T-helper 1 cell treated with Interleukin-12 subunit alpha and Interleukin-12 subunit beta and Interleukin-4 antibody, amounts not matched to agents 30 μg/mL and 1 μg/mL, for 36 hours (primary cell): ENCODE measurements around the gene SLC39A11.
"Not testable (repeated sequence)": the region's sequence is repeated elsewhere in the genome, so short reads cannot be mapped to it uniquely, and the experiment has no call there.

Source experiments
- H3K27ac Mint-ChIP-seq: one replicate; pipeline ENCODE4 v1.8.0; 2021; ENCODE audit warnings: mild to moderate bottlenecking, mixed read lengths
- H3K27me3 Mint-ChIP-seq: one replicate; pipeline ENCODE4 v1.8.0; 2021; ENCODE audit warnings: low read depth, mixed read lengths
- H3K36me3 Mint-ChIP-seq: one replicate; pipeline ENCODE4 v1.8.0; 2021; ENCODE audit warnings: low read depth, mixed read lengths
- H3K4me1 Mint-ChIP-seq: one replicate; pipeline ENCODE4 v1.8.0; 2021; ENCODE audit warnings: low read depth, mixed read lengths
- H3K4me3 Mint-ChIP-seq: one replicate; pipeline ENCODE4 v1.8.0; 2021; ENCODE audit warnings: mild to moderate bottlenecking, moderate library complexity, mixed read lengths
- H3K9me3 Mint-ChIP-seq: one replicate; pipeline ENCODE4 v1.8.0; 2021; ENCODE audit warnings: mixed read lengths

SLC39A11 gene

GRCh38 chr17:73092523-73093135 lies at the start of gene SLC39A11:
Gene SLC39A11 (minus strand): TSS chr17:73092688. CDS start chr17:73088764, 3,924 bp downstream.
- Mint-ChIP-seq H3K4me1 (peaks cover 18% of the 10 kb centered on the region), H3K9me3 (no peaks in the 10 kb centered on the region), H3K27ac (peak within 1 kb of the TSS; percentile 98)

GRCh38 chr17:73141411-73141810 lies 48.9 kb upstream of the SLC39A11 start:
- no peaks in the 10 kb centered on the region for H3K36me3 Mint-ChIP-seq
- H3K27me3 Mint-ChIP-seq, result peaks cover 3% of the 10 kb centered on the region
- no peak overlapping the region for H3K4me3 Mint-ChIP-seq
- H3K27ac Mint-ChIP-seq, result no peak overlapping the region
- peaks cover 11% of the 10 kb centered on the region for H3K4me1 Mint-ChIP-seq
- H3K9me3 Mint-ChIP-seq, result peaks cover 21% of the 10 kb centered on the region

More at GRCh38 chr17:73092523-73093135, at the start of gene SLC39A11:
- Mint-ChIP-seq H3K27me3 (peaks cover 8% of the 10 kb centered on the region), H3K36me3 (peaks cover under 1% of the 10 kb centered on the region), H3K4me3 (peak within 1 kb of the TSS; percentile 99)

GRCh38 chr17:73140566-73140965 lies 48.1 kb upstream of the SLC39A11 start:
- Mint-ChIP-seq H3K36me3 (no peaks in the 10 kb centered on the region), H3K4me3 (no peak overlapping the region), H3K4me1 (peaks cover 11% of the 10 kb centered on the region), H3K9me3 (peaks cover 16% of the 10 kb centered on the region), H3K27ac (no peak overlapping the region), H3K27me3 (peaks cover 3% of the 10 kb centered on the region)

- Mint-ChIP-seq H3K36me3 (no peaks in the 10 kb centered on the region), H3K4me1 (peaks cover 11% of the 10 kb centered on the region), H3K4me3 (no peak overlapping the region), H3K27me3 (peaks cover 3% of the 10 kb centered on the region), H3K27ac (no peak overlapping the region), H3K9me3 (peaks cover 5% of the 10 kb centered on the region)
These were observed 46.8 kb upstream of the SLC39A11 start for GRCh38 chr17:73139296-73139695.

GRCh38 chr17:73138541-73139138 lies 46.2 kb upstream of the SLC39A11 start:
- Mint-ChIP-seq H3K36me3 (no peaks in the 10 kb centered on the region), H3K4me1 (peaks cover 11% of the 10 kb centered on the region), H3K9me3 (no peaks in the 10 kb centered on the region), H3K27me3 (peaks cover 3% of the 10 kb centered on the region), H3K4me3 (no peak overlapping the region), H3K27ac (no peak overlapping the region)

GRCh38 chr17:73137376-73137775 lies 44.9 kb upstream of the SLC39A11 start:
- Mint-ChIP-seq H3K27me3 (peaks cover 3% of the 10 kb centered on the region), H3K36me3 (no peaks in the 10 kb centered on the region), H3K4me3 (no peak overlapping the region), H3K9me3 (no peaks in the 10 kb centered on the region), H3K4me1 (peaks cover 2% of the 10 kb centered on the region), H3K27ac (no peak overlapping the region)

- Mint-ChIP-seq H3K4me1 (peaks cover 2% of the 10 kb centered on the region), H3K36me3 (no peaks in the 10 kb centered on the region), H3K4me3 (no peak overlapping the region), H3K27me3 (peaks cover 3% of the 10 kb centered on the region), H3K9me3 (no peaks in the 10 kb centered on the region), H3K27ac (no peak overlapping the region)
These were observed 43.3 kb upstream of the SLC39A11 start for GRCh38 chr17:73135766-73136165.

GRCh38 chr17:73133911-73134649 lies 41.6 kb upstream of the SLC39A11 start:
- H3K9me3 Mint-ChIP-seq, result no peaks in the 10 kb centered on the region
- H3K4me3 Mint-ChIP-seq, result no peak overlapping the region
- peaks cover 3% of the 10 kb centered on the region for H3K27me3 Mint-ChIP-seq
- H3K36me3 Mint-ChIP-seq, result no peaks in the 10 kb centered on the region
- no peaks in the 10 kb centered on the region for H3K4me1 Mint-ChIP-seq
- H3K27ac Mint-ChIP-seq, result no peak overlapping the region

- no peak overlapping the region for H3K27ac Mint-ChIP-seq
- H3K4me1 Mint-ChIP-seq, result no peaks in the 10 kb centered on the region
- H3K9me3 Mint-ChIP-seq, result no peaks in the 10 kb centered on the region
- H3K36me3 Mint-ChIP-seq, result no peaks in the 10 kb centered on the region
- H3K27me3 Mint-ChIP-seq, result no peaks in the 10 kb centered on the region
- H3K4me3 Mint-ChIP-seq, result no peak overlapping the region
These were observed 39.6 kb upstream of the SLC39A11 start for GRCh38 chr17:73132085-73132492.

GRCh38 chr17:73131439-73131838 lies 39.0 kb upstream of the SLC39A11 start:
- not testable (repeated sequence) for H3K4me1 Mint-ChIP-seq, H3K27me3 Mint-ChIP-seq, H3K4me3 Mint-ChIP-seq, H3K9me3 Mint-ChIP-seq, H3K36me3 Mint-ChIP-seq, H3K27ac Mint-ChIP-seq

GRCh38 chr17:73130977-73131376 lies 38.5 kb upstream of the SLC39A11 start:
- H3K4me3 Mint-ChIP-seq, result no peak overlapping the region
- H3K4me1 Mint-ChIP-seq, result no peaks in the 10 kb centered on the region
- no peaks in the 10 kb centered on the region for H3K36me3 Mint-ChIP-seq
- no peak overlapping the region for H3K27ac Mint-ChIP-seq
- no peaks in the 10 kb centered on the region for H3K9me3 Mint-ChIP-seq
- H3K27me3 Mint-ChIP-seq, result no peaks in the 10 kb centered on the region

- no peaks in the 10 kb centered on the region for H3K27me3 Mint-ChIP-seq
- no peaks in the 10 kb centered on the region for H3K9me3 Mint-ChIP-seq
- H3K4me3 Mint-ChIP-seq, result no peak overlapping the region
- H3K36me3 Mint-ChIP-seq, result no peaks in the 10 kb centered on the region
- no peak overlapping the region for H3K27ac Mint-ChIP-seq
- no peaks in the 10 kb centered on the region for H3K4me1 Mint-ChIP-seq
These were observed 36.0 kb upstream of the SLC39A11 start for GRCh38 chr17:73128496-73128895.

GRCh38 chr17:73126716-73127473 lies 34.4 kb upstream of the SLC39A11 start:
- H3K27ac Mint-ChIP-seq, result no peak overlapping the region
- H3K27me3 Mint-ChIP-seq, result no peaks in the 10 kb centered on the region
- H3K36me3 Mint-ChIP-seq, result no peaks in the 10 kb centered on the region
- H3K4me1 Mint-ChIP-seq, result no peaks in the 10 kb centered on the region
- no peaks in the 10 kb centered on the region for H3K9me3 Mint-ChIP-seq
- H3K4me3 Mint-ChIP-seq, result no peak overlapping the region

GRCh38 chr17:73123606-73124320 lies 31.3 kb upstream of the SLC39A11 start:
- Mint-ChIP-seq H3K27ac (no peak overlapping the region), H3K9me3 (no peaks in the 10 kb centered on the region), H3K4me3 (no peak overlapping the region), H3K4me1 (no peaks in the 10 kb centered on the region), H3K36me3 (no peaks in the 10 kb centered on the region), H3K27me3 (no peaks in the 10 kb centered on the region)
